ENCODE measurements around the gene KCNC1. TPM values are rescaled to one million over a fixed set of nuclear protein-coding genes. Genes with fewer than 3 reads are reported as not detected.

The KCNC1 gene
- total RNA-seq, 1 experiment from 2014 or later = 0.04 TPM

DNA sequence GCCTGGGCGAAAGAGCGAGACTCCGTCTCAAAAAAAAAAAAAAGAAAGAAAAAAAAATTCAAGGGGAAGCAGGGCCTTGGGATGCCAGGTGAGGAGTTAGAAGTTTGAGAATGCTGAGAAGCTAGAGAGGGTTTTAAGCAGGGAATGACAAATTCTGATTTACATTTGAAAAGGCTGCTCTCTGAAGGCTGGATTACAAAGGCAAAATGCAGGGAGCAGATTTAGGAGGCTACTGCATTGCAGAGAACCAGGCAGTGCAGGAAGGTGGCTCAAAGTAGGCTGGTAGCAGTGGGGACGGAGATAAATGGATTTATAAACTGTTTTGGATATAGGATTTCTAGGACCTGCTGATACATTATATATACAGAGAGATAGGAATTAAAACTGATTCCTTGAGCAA is 66.6 kb downstream of the KCNC1 start:
- H2AK5ac ChIP-seq (ENCODE audit: insufficient read length, low read length) = no peak overlapping the region
- no peak overlapping the region for H2BK12ac ChIP-seq (ENCODE audit: insufficient read length, low read depth, low read length)

More for the DNA sequence above, 66.6 kb downstream of the KCNC1 start:
- Histone ChIP-seq H2BK120ac (ENCODE audit: low read depth, low read length, poor library complexity, severe bottlenecking) (no peak overlapping the region), H3T11ph (ENCODE audit: low read length) (no peak overlapping the region), H3K79me1 (ENCODE audit: insufficient read depth, low read depth, low read length, poor library complexity, severe bottlenecking) (no peaks in the 10 kb centered on the region), H2BK15ac (ENCODE audit: low read depth, low read length) (no peak overlapping the region), H2BK20ac (ENCODE audit: low read depth, low read length, poor library complexity, severe bottlenecking) (no peak overlapping the region), H3K23me2 (ENCODE audit: insufficient read length, low read depth, low read length, poor library complexity, severe bottlenecking) (no peaks in the 10 kb centered on the region), H3K23ac (ENCODE audit: insufficient read length, low read depth, low read length) (no peak overlapping the region), H3K14ac (ENCODE audit: insufficient read depth, low read length) (no peak overlapping the region), H3K9ac (ENCODE audit: extremely low read depth, insufficient read length, low read length) (no peak overlapping the region), H4K8ac (replicated peaks; ENCODE audit: insufficient read length, low read depth, low read length) (no peak overlapping the region), H3K79me2 (ENCODE audit: insufficient read depth, low read length) (no peaks in the 10 kb centered on the region), H4K5ac (ENCODE audit: insufficient read length, low read depth, low read length) (no peak overlapping the region), H3K27ac (ENCODE audit: insufficient read length, low read depth, low read length) (no peak overlapping the region), H3K4me2 (ENCODE audit: insufficient read depth, insufficient read length, low read length) (no peak overlapping the region), H3K27me3 (ENCODE audit: insufficient read depth, low read length) (0 out of 2 replicates have a peak, but pooled peaks cover 2% of the 10 kb centered on the region), H2BK5ac (ENCODE audit: insufficient read length, low read length) (no peak overlapping the region), H4K20me1 (ENCODE audit: control insufficient read depth, insufficient read depth, insufficient read length) (no peaks in the 10 kb centered on the region), H4K91ac (ENCODE audit: insufficient read length, low read depth, low read length) (no peak overlapping the region), H3K56ac (ENCODE audit: insufficient read length, low read depth, low read length) (no peak overlapping the region), H3K4ac (ENCODE audit: low read depth, low read length) (no peak overlapping the region), H3K4me1 (ENCODE audit: insufficient read depth, low read length) (0 out of 2 replicates have a peak, but pooled peaks cover 2% of the 10 kb centered on the region), H3K9me3 (ENCODE audit: control insufficient read depth, low read depth, low read length) (no peaks in the 10 kb centered on the region), H3K18ac (ENCODE audit: insufficient read length, low read depth, low read length) (no peak overlapping the region), H2AFZ (ENCODE audit: low read length) (no peak overlapping the region)
- Mint-ChIP-seq H3K9me3 (peaks cover 2 to 7% of the 10 kb centered on the region in 2 experiments; a peak in 2 of 5 replicates), H3K4me1 (peaks cover 23 to 28% of the 10 kb centered on the region in 2 experiments), H3K4me3 (peak overlapping the region in 1 of 2 experiments; percentile 68; a peak in 3 of 5 replicates), H3K36me3 (ENCODE audit: insufficient read depth in 1 of 3, low read depth in 3 of 3) (peaks cover 0 to 6% (median 2%) of the 10 kb centered on the region in 3 experiments; a peak in 3 of 7 replicates), H3K27ac (peak overlapping the region in 1 of 3 experiments; percentile 0; a peak in 1 of 7 replicates), H3K27me3 (ENCODE audit: low read depth) (peaks cover 10% of the 10 kb centered on the region)
- DNase-seq = peak; percentile 60
- WGBS (ENCODE audit: extremely low coverage, insufficient read length, low lambda C conversion rate) = no CpG with 5 or more reads among the region's 4 CpGs
- TF ChIP-seq, protein P1, sequence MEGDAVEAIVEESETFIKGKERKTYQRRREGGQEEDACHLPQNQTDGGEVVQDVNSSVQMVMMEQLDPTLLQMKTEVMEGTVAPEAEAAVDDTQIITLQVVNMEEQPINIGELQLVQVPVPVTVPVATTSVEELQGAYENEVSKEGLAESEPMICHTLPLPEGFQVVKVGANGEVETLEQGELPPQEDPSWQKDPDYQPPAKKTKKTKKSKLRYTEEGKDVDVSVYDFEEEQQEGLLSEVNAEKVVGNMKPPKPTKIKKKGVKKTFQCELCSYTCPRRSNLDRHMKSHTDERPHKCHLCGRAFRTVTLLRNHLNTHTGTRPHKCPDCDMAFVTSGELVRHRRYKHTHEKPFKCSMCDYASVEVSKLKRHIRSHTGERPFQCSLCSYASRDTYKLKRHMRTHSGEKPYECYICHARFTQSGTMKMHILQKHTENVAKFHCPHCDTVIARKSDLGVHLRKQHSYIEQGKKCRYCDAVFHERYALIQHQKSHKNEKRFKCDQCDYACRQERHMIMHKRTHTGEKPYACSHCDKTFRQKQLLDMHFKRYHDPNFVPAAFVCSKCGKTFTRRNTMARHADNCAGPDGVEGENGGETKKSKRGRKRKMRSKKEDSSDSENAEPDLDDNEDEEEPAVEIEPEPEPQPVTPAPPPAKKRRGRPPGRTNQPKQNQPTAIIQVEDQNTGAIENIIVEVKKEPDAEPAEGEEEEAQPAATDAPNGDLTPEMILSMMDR (conservative IDR thresholded peaks at IDR 0.05) = no peak
